IMR-90 (cell line): ENCODE data around the gene CETN1. TPM values are rescaled to one million over a fixed set of nuclear protein-coding genes. Genes with fewer than 3 reads are reported as not detected.

Experiments used
- ATAC-seq: fragments of 200-7000 bp; cut with Tn5 transposase; 2 replicates; pipeline ENCODE4 v1.9.1; 2020; ENCODE audit warnings: low read depth, mild to moderate bottlenecking, moderate library complexity
- BruUV-seq: library from RNA; stranded (reverse); fragments of 400-500 nt; replicated peaks from 2 replicates; lab custom pipeline; 2021; lab: Mats Ljungman, UMichigan
- CTCF ChIA-PET: fragments of 300-600 bp; formaldehyde crosslinking; extraction: SDS; loops from one replicate; lab custom pipeline; 2021; ENCODE audit warnings: antibody characterized with exemption; lab: Yijun Ruan, JAX
- POLR2A ChIA-PET: fragments of 300-600 bp; sonication (Branson Sonifier 250); formaldehyde crosslinking; loops from one replicate; lab custom pipeline; 2022; ENCODE audit warnings: antibody characterized with exemption; ENCODE audit not compliant: unreplicated experiment; lab: Charles Lee
- DNase-seq: peaks from one replicate; pipeline ENCODE4 v3.0.0; 2013
- H2AFZ ChIP-seq: replicated peaks from 2 replicates; pipeline ENCODE3; 2013; ENCODE audit warnings: low read length, mild to moderate bottlenecking; ENCODE audit not compliant: poor library complexity
- H2AK5ac ChIP-seq: 2 replicates; pipeline ENCODE4 v1.6.1; 2013; ENCODE audit warnings: low read depth, low read length, inconsistent platforms
- H2AK9ac ChIP-seq: replicated peaks from 2 replicates; pipeline ENCODE3; 2013; ENCODE audit warnings: mild to moderate bottlenecking, low read depth, low read length, moderate library complexity; ENCODE audit not compliant: poor library complexity
- H2BK120ac ChIP-seq: 2 replicates; pipeline ENCODE4 v1.6.1; 2013; ENCODE audit warnings: low read depth, low read length, inconsistent platforms
- H2BK15ac ChIP-seq: 3 replicates; pipeline ENCODE4 v1.6.1; 2013; ENCODE audit warnings: low read depth, low read length, inconsistent platforms
- H2BK20ac ChIP-seq: 2 replicates; pipeline ENCODE4 v1.6.1; 2013; ENCODE audit warnings: low read depth, mild to moderate bottlenecking, inconsistent platforms, low read length, moderate library complexity
- H2BK5ac ChIP-seq: 2 replicates; pipeline ENCODE4 v1.6.1; 2013; ENCODE audit warnings: mild to moderate bottlenecking, low read depth, low read length, inconsistent platforms; ENCODE audit not compliant: poor library complexity, severe bottlenecking
- H3K14ac ChIP-seq: replicated peaks from 2 replicates; pipeline ENCODE4 v1.6.1; 2013; ENCODE audit warnings: low read depth, low read length, inconsistent platforms
- H3K18ac ChIP-seq: 2 replicates; pipeline ENCODE4 v1.6.1; 2013; ENCODE audit warnings: low read depth, low read length, control low read depth
- H3K23ac ChIP-seq: 2 replicates; pipeline ENCODE4 v1.6.1; 2013; ENCODE audit warnings: low read depth, low read length, inconsistent platforms
- H3K27ac ChIP-seq: 2 replicates; pipeline ENCODE4 v1.5.1; 2013; ENCODE audit warnings: mild to moderate bottlenecking, control low read depth, low read length; ENCODE audit not compliant: insufficient read depth
- H3K27me3 ChIP-seq: 2 replicates; pipeline ENCODE4 v1.6.1; 2013; ENCODE audit warnings: low read length; ENCODE audit not compliant: control insufficient read depth, insufficient read depth
- H3K36me3 ChIP-seq: 2 replicates; pipeline ENCODE4 v1.6.1; 2013; ENCODE audit warnings: low read length, mixed read lengths; ENCODE audit not compliant: control insufficient read depth, insufficient read depth
- H3K4ac ChIP-seq: 2 replicates; pipeline ENCODE4 v1.6.1; 2013; ENCODE audit warnings: low read depth, low read length, inconsistent platforms
- H3K4me1 ChIP-seq: 2 replicates; pipeline ENCODE4 v1.6.1; 2013; ENCODE audit warnings: low read length, mixed read lengths; ENCODE audit not compliant: control insufficient read depth, insufficient read depth
- H3K4me2 ChIP-seq: 2 replicates; pipeline ENCODE4 v1.6.1; 2013; ENCODE audit warnings: low read depth, mild to moderate bottlenecking, control low read depth, low read length, moderate library complexity
- H3K4me3 ChIP-seq: 2 replicates; pipeline ENCODE4 v1.5.1; 2013; ENCODE audit warnings: low read depth, mild to moderate bottlenecking, control low read depth, low read length, moderate library complexity; ENCODE audit not compliant: insufficient read depth
- H3K56ac ChIP-seq: 2 replicates; pipeline ENCODE4 v1.6.1; 2013; ENCODE audit warnings: low read length, inconsistent platforms; ENCODE audit not compliant: insufficient read depth; ENCODE audit errors: extremely low read depth
- H3K79me1 ChIP-seq, 2 experiments: 2 replicates each; pipeline ENCODE4 v1.6.1; 2013; ENCODE audit warnings: low read length in 2 of 2, inconsistent platforms in 1 of 2, low read depth in 1 of 2
- H3K9ac ChIP-seq: 2 replicates; pipeline ENCODE4 v1.6.1; 2013; ENCODE audit warnings: low read depth, low read length, control low read depth
- H3K9me1 ChIP-seq: 2 replicates; pipeline ENCODE4 v1.6.1; 2013; ENCODE audit warnings: low read length, inconsistent platforms; ENCODE audit not compliant: insufficient read depth
- H3K9me3 ChIP-seq: 2 replicates; pipeline ENCODE4 v1.6.1; 2013; ENCODE audit warnings: low read length; ENCODE audit not compliant: control insufficient read depth, insufficient read depth
- H4K20me1 ChIP-seq: 2 replicates; pipeline ENCODE4 v1.6.1; 2013; ENCODE audit warnings: low read length, inconsistent platforms; ENCODE audit not compliant: insufficient read depth
- H4K5ac ChIP-seq: 2 replicates; pipeline ENCODE4 v1.6.1; 2013; ENCODE audit warnings: mild to moderate bottlenecking, low read depth, low read length, control low read depth
- H4K8ac ChIP-seq, 2 experiments: 2 replicates each; pipeline ENCODE4 v1.6.1; 2013; ENCODE audit warnings: low read depth in 2 of 2, low read length in 2 of 2, control low read depth in 1 of 2, inconsistent platforms in 1 of 2
- H4K91ac ChIP-seq: 2 replicates; pipeline ENCODE4 v1.6.1; 2013; ENCODE audit warnings: low read depth, low read length, inconsistent platforms; ENCODE audit not compliant: insufficient read depth
- CHD1 ChIP-seq: IDR thresholded peaks from 2 replicates; pipeline ENCODE4 v1.6.1; 2012; ENCODE audit warnings: low read depth, low read length, improper control_type of control experiment
- CTCF ChIP-seq: conservative IDR thresholded peaks from 2 replicates; pipeline ENCODE4 v1.5.1; 2012; ENCODE audit warnings: mild to moderate bottlenecking, low read depth, low read length, improper control_type of control experiment
- ELK1 ChIP-seq: fragments of 150-350 bp; IDR thresholded peaks from 2 replicates; pipeline ENCODE4 v1.6.1; 2016; ENCODE audit warnings: low read depth, mild to moderate bottlenecking, low read length, moderate library complexity, borderline replicate concordance
- MAFK ChIP-seq: IDR thresholded peaks from 2 replicates; pipeline ENCODE4 v1.6.1; 2012; ENCODE audit warnings: low read depth, low read length, improper control_type of control experiment
- MAZ ChIP-seq: IDR thresholded peaks from 2 replicates; pipeline ENCODE4 v1.6.1; 2012; ENCODE audit warnings: low read depth, mild to moderate bottlenecking, low read length, improper control_type of control experiment, moderate library complexity, borderline replicate concordance
- MXI1 ChIP-seq: IDR thresholded peaks from 2 replicates; pipeline ENCODE4 v1.6.1; 2012; ENCODE audit warnings: low read depth, mild to moderate bottlenecking, low read length, moderate library complexity, borderline replicate concordance
- NFE2L2 ChIP-seq: fragments of 150-350 bp; IDR thresholded peaks from 2 replicates; pipeline ENCODE4 v1.6.1; 2016; ENCODE audit warnings: low read depth, mild to moderate bottlenecking, low read length
- POLR2A ChIP-seq: IDR thresholded peaks from 2 replicates; pipeline ENCODE4 v1.6.1; 2012; ENCODE audit warnings: mild to moderate bottlenecking, low read depth, low read length
- RAD21 ChIP-seq: IDR thresholded peaks from 2 replicates; pipeline ENCODE4 v1.6.1; 2012; ENCODE audit warnings: low read length, improper control_type of control experiment
- RCOR1 ChIP-seq: IDR thresholded peaks from 2 replicates; pipeline ENCODE4 v1.6.1; 2012; ENCODE audit warnings: mild to moderate bottlenecking, low read length, improper control_type of control experiment; ENCODE audit not compliant: insufficient replicate concordance
- SMC3 ChIP-seq: fragments of 150-350 bp; IDR thresholded peaks from 2 replicates; pipeline ENCODE4 v1.6.1; 2016; ENCODE audit warnings: low read depth, mild to moderate bottlenecking, antibody characterized with exemption, low read length, moderate library complexity
- USF2 ChIP-seq: fragments of 150-350 bp; IDR thresholded peaks from 2 replicates; pipeline ENCODE4 v1.6.1; 2017; ENCODE audit warnings: mild to moderate bottlenecking, antibody characterized with exemption, low read length, low read depth
- WGBS, 2 experiments: methylation state at CpG; one replicate each; pipeline versions ENCODE4 v1.1.5 to v1.1.7; 2013; ENCODE audit warnings: missing lambda C conversion rate in 2 of 2; ENCODE audit not compliant: insufficient read length in 1 of 2; ENCODE audit errors: extremely low coverage in 2 of 2; 5-methylcytosine and 5-hydroxymethylcytosine counted together
- dilution Hi-C: fragments of 300-500 bp; cut with HindIII; formaldehyde crosslinking; loops from one replicate; pipeline ENCODE4 v1.14.3; 2018; ENCODE audit warnings: low sequenced_read_pairs; ENCODE audit not compliant: unreplicated experiment
- in situ Hi-C: fragments of 300-500 bp; cut with MboI; formaldehyde crosslinking; loops from 3 replicates; pipeline ENCODE4 v1.14.3; 2019; ENCODE audit warnings: low sequenced_read_pairs, inconsistent platforms, mixed read lengths
- intact Hi-C: fragments of 100-400 bp; cut with micrococcal nuclease; formaldehyde crosslinking; loops from 2 replicates; pipeline ENCODE4 v1.10.0; 2022
- polyA plus RNA-seq, 3 experiments: library from polyadenylated mRNA; depleted of rRNA; stranded (reverse); fragments of >200 nt; gene quantifications; 2 replicates each; pipeline ENCODE4 v1.2.3, GENCODE V29; 2012; ENCODE audit warnings: low replicate concordance in 1 of 3
- total RNA-seq: library from RNA; depleted of rRNA; stranded (reverse); fragments of >200 nt; gene quantifications from 2 replicates; pipeline ENCODE4 v1.2.3, GENCODE V29; 2012

CETN1 gene
- total and polyA plus RNA-seq, 2 of the 4 experiments (the other 2 are of a cell fraction): not detected

GRCh38 chr18:595571-595970 is 15.4 kb downstream of the CETN1 start:
- no peak overlapping the region for H4K5ac ChIP-seq
- no peak overlapping the region for H3K4ac ChIP-seq
- H2BK120ac ChIP-seq: no peak overlapping the region
- H3K9me1 ChIP-seq: no peaks in the 10 kb centered on the region
- H2AFZ ChIP-seq: no peak overlapping the region
- H3K4me3 ChIP-seq: no peak overlapping the region
- no peak overlapping the region for H2BK15ac ChIP-seq
- no peaks in the 10 kb centered on the region for H4K20me1 ChIP-seq
- H4K8ac ChIP-seq: no peak overlapping the region
- no peak overlapping the region for H3K4me2 ChIP-seq
- H3K27me3 ChIP-seq: peaks cover 15% of the 10 kb centered on the region
- no peak overlapping the region for H3K14ac ChIP-seq
- no peak overlapping the region for H2AK5ac ChIP-seq
- no peak overlapping the region for H3K23ac ChIP-seq
- H3K27ac ChIP-seq: no peak overlapping the region
- TF ChIP-seq MAZ (no peak), CTCF (no peak), RCOR1 (no peak), MAFK (no peak), ELK1 (no peak), CHD1 (no peak), USF2 (no peak), NFE2L2 (no peak), SMC3 (no peak), RAD21 (no peak), MXI1 (no peak), POLR2A (no peak)
- BruUV-seq: no TSS peak
- in situ Hi-C loops (no loop called here), intact Hi-C loops (no loop called here), dilution Hi-C loops (no loop called here)
- ATAC-seq (no peak), DNase-seq (no peak)
- no peak overlapping the region for H3K9ac ChIP-seq
- H3K56ac ChIP-seq: no peak overlapping the region
- H2AK9ac ChIP-seq: no peak overlapping the region
- H3K79me1 ChIP-seq: no peaks in the 10 kb centered on the region
- H3K18ac ChIP-seq: no peak overlapping the region
- H2BK20ac ChIP-seq: no peak overlapping the region
- ChIA-PET POLR2A (no interaction called here), CTCF (no interaction called here)
- H2BK5ac ChIP-seq: no peak overlapping the region
- no peaks in the 10 kb centered on the region for H3K9me3 ChIP-seq
- H4K91ac ChIP-seq: no peak overlapping the region
- H3K4me1 ChIP-seq: no peaks in the 10 kb centered on the region
- no CpG with 5 or more reads among the region's 1 CpG for WGBS, 2 experiments
- H3K36me3 ChIP-seq: no peaks in the 10 kb centered on the region
